ENCODE measurements around the gene TFPI. TPM values are rescaled to one million over a fixed set of nuclear protein-coding genes. Genes with fewer than 3 reads are reported as not detected.

The TFPI gene
- total and polyA plus RNA-seq, 7 donors: 2.3 to 83.1 (median 29.3) TPM

GRCh38 chr2:187434342-187434785 is 119.9 kb downstream of the TFPI start:
- no peak overlapping the region for H3K27ac ChIP-seq
- H3K4me3 ChIP-seq: no peak overlapping the region
- H3K9me3 ChIP-seq: no peaks in the 10 kb centered on the region
- H3K36me3 ChIP-seq: no peaks in the 10 kb centered on the region
- DNase-seq: no peak
- TF ChIP-seq POLR2AphosphoS5 (IDR thresholded peaks at IDR 0.05) (no peak), POLR2A (IDR thresholded peaks at IDR 0.05) (no peak), CTCF (IDR thresholded peaks at IDR 0.05) (no peak), EP300 (IDR thresholded peaks at IDR 0.05) (no peak)
- no peaks in the 10 kb centered on the region for H3K27me3 ChIP-seq
- WGBS, 2 donors: 85 to 86% methylated on average over 1 of the region's 1 CpG
- no peaks in the 10 kb centered on the region for H3K4me1 ChIP-seq
- intact Hi-C loops (cut with DNase I): no loop called here

GRCh38 chr2:187431911-187432310 is 122.3 kb downstream of the TFPI start:
- Histone ChIP-seq H3K36me3 (no peaks in the 10 kb centered on the region), H3K27ac (no peak overlapping the region), H3K9me3 (no peaks in the 10 kb centered on the region), H3K4me1 (no peaks in the 10 kb centered on the region), H3K4me3 (no peak overlapping the region), H3K27me3 (no peaks in the 10 kb centered on the region)
- no peak for TF ChIP-seq CTCF (IDR thresholded peaks at IDR 0.05)
- TF ChIP-seq POLR2A (IDR thresholded peaks at IDR 0.05): no peak
- intact Hi-C loops (cut with DNase I): no loop called here
- DNase-seq: no peak

- H3K4me1 ChIP-seq: no peaks in the 10 kb centered on the region
- no peak overlapping the region for H3K4me3 ChIP-seq
- H3K9me3 ChIP-seq: no peaks in the 10 kb centered on the region
- intact Hi-C loops (cut with DNase I): no loop called here
- H3K36me3 ChIP-seq: no peaks in the 10 kb centered on the region
- H3K27ac ChIP-seq: peak overlapping the region in 1 of 4 donors; percentile 11
- no peaks in the 10 kb centered on the region for H3K27me3 ChIP-seq
- no peak for TF ChIP-seq EP300 (IDR thresholded peaks at IDR 0.05)
- no peak for TF ChIP-seq POLR2A (IDR thresholded peaks at IDR 0.05)
- TF ChIP-seq POLR2AphosphoS5 (IDR thresholded peaks at IDR 0.05): no peak
- no peak for TF ChIP-seq CTCF (IDR thresholded peaks at IDR 0.05)
- no peak for DNase-seq
Observed at GRCh38 chr2:187429989-187430388, 124.2 kb downstream of the TFPI start.

- Histone ChIP-seq H3K4me1 (no peaks in the 10 kb centered on the region), H3K4me3 (no peak overlapping the region), H3K27ac (no peak overlapping the region), H3K36me3 (no peaks in the 10 kb centered on the region), H3K27me3 (no peaks in the 10 kb centered on the region), H3K9me3 (no peaks in the 10 kb centered on the region)
- 39 to 69% methylated on average over 1 of the region's 1 CpG for WGBS, 2 donors
- DNase-seq: no peak
- intact Hi-C loops (cut with DNase I): no loop called here
- TF ChIP-seq POLR2A (IDR thresholded peaks at IDR 0.05) (no peak), CTCF (IDR thresholded peaks at IDR 0.05) (no peak), EP300 (IDR thresholded peaks at IDR 0.05) (no peak), POLR2AphosphoS5 (IDR thresholded peaks at IDR 0.05) (no peak)
Observed at GRCh38 chr2:187424146-187424545, 130.1 kb downstream of the TFPI start.

- H3K36me3 ChIP-seq: no peaks in the 10 kb centered on the region
- no peak overlapping the region for H3K4me3 ChIP-seq
- no peaks in the 10 kb centered on the region for H3K9me3 ChIP-seq
- H3K4me1 ChIP-seq: no peaks in the 10 kb centered on the region
- intact Hi-C loops (cut with DNase I): no loop called here
- WGBS, 2 donors: 66 to 77% methylated on average over 1 of the region's 1 CpG
- H3K27me3 ChIP-seq: no peaks in the 10 kb centered on the region
- no peak for DNase-seq
- TF ChIP-seq EP300 (IDR thresholded peaks at IDR 0.05) (no peak), CTCF (IDR thresholded peaks at IDR 0.05) (no peak), POLR2A (IDR thresholded peaks at IDR 0.05) (no peak), POLR2AphosphoS5 (IDR thresholded peaks at IDR 0.05) (no peak)
- H3K27ac ChIP-seq: no peak overlapping the region
Observed at GRCh38 chr2:187422282-187422681, 132.0 kb downstream of the TFPI start.
